ENCODE results near the gene COL4A3.

COL4A3 gene

GRCh38 chr2:227296671-227297405 is 132.4 kb downstream of the COL4A3 start:
- no peak for DNase-seq

GRCh38 chr2:227301523-227301922 is 137.1 kb downstream of the COL4A3 start:
- DNase-seq = no peak

- no peak for DNase-seq
Observed at GRCh38 chr2:227308784-227309183, 144.4 kb downstream of the COL4A3 start.

- no peak for DNase-seq
Observed at GRCh38 chr2:227310756-227311110, 146.3 kb downstream of the COL4A3 start.

GRCh38 chr2:227311861-227312506 is 147.6 kb downstream of the COL4A3 start:
- no peak for DNase-seq

DNA sequence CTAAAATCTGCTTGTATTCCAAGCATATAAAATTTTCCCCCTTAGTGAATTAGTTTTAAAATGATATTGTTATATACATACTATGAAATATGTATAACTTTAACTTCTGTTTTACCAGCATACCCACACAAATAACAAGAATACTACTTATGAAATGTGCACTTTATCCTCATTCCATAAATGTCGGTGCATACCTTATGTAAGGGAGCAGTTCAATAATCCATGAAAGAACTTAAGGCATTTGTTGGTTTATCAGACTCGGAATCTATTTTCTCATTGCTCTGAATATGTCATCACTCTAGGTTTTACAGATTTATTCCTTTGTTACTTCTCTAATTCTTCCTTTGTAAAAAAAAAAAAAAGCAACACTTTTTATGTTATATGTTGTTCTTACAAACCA is 148.2 kb downstream of the COL4A3 start:
- DNase-seq = no peak

GRCh38 chr2:227313310-227313709 is 148.9 kb downstream of the COL4A3 start:
- DNase-seq = no peak

- no peak for DNase-seq
Observed at GRCh38 chr2:227317834-227318233, 153.4 kb downstream of the COL4A3 start.

DNA sequence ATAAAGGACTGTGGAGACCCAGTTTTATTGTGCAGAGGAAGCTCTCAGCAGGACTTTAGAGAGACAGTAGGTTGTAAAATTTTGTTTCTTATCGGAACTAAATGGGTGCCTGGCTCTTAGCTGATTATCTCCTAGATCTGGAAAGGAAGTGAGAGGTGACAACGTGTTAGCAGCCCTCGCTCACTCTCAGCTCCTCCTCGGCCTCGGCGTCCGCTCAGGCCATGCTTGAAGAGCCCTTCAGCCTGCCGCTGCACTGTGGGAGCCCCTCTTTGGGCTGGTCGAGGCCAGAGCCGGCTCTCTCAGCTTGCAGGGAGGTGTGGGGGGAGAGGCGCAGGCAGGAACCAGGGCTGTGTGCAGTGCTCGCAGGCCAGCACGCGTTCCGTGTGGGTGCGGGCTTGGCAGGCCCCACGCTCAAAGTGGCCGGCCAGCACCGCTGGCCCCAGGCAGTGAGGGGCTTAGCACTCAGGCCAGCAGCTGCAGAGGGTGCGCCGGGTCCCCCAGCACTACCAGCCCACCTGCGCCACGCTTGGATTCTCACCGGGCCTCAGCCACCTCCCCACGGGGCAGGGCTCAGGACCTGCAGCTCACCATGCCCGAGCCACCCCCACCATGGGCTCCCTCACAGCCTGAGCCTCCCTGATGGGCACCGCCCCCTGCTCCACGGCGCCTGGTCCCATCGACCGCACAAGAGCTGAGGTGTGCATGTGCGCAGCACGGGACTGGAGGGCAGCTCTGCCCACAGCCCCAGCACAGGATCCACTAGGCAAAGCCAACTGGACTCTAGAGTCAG is 156.1 kb downstream of the COL4A3 start:
- no peak for DNase-seq

- DNase-seq = no peak
Observed at GRCh38 chr2:227322530-227323205, 158.2 kb downstream of the COL4A3 start.

GRCh38 chr2:227323818-227324217 is 159.4 kb downstream of the COL4A3 start:
- no peak for DNase-seq

GRCh38 chr2:227324642-227324994 is 160.2 kb downstream of the COL4A3 start:
- no peak for DNase-seq

DNA sequence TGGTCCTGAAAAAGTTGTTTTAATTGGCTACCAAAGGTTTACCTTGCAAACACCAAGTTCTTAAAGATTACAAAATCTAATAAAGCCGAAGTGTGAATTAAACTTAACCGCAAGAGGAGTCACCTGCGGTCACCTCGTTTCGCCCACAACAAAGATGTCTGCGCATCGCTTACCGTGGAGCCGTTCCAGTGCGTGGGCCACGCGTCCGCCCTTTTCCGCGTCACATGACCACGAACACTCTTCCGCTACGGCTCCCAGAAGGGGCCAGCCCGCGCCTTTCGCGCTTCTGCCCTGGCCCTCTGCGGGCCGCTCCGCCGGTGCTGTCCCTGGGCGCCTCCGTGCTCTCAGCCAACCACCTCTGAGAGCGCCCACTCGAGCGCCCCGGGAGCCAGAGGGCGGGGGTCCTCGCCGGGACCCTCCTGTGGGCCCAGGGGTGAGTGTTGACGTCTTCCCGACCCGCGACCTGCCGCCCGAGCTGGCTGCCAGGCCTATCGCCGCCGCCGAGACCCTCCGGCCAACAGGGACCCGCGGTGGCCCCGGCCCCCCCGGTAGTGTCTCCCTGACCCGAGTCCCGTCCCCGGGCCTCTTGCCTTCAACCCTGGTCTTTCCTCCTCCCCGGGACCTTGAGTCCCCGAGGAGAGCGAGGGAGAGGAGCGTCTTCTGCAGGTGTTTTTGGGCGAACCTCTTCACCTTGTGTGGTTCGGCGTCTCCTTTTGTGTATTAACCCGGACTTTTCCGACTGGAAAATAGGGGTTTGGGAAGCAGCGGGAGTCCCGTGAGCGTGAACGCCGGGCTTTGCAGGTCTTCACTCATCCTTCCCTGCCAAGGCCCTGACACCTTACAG is 160.8 kb downstream of the COL4A3 start, which contains the start of gene MFF:
TSS of gene MFF (plus strand) at position 257 of the 844 bp plus-strand sequence. CDS start 5,415 bp downstream, outside the sequence.
- peak; percentile 81 for DNase-seq

DNA sequence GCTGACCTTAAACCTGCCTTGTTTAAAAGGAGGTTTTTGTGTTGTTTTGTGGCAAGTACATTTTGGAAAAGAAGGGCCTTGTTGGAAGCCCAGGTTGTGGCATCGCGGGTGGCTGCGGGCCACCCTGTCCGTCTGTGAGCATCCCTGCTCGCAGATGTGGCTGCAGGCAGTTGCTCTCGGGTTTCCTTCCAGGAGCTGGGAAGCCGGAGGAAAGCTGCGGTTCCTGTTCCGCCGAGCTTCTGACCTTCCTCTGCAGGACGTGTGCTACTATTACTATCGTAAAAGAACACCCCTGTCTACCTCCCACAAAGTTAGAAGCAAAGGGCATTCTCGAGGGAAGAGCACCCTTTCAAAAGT is 161.4 kb downstream of the COL4A3 start:
- no peak for DNase-seq

DNA sequence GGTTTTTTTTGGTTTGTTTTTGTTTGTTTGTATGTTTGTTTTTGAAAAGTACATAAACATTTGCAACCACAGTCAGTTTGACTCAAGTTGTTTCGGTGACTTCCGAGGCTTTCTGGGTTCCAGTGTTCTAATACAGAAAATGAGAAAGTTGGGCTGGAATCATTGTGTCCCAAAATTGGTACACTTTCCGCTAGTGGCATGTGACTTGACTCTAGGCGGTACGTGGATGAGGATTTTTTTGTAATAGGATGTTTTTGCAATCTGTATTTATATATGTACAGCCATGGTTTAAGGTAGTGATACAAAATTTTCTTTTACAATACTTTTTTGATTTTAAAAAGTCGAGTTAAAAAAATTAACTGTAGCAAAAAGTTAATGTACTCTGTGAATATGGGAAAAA is 162.4 kb downstream of the COL4A3 start:
- no peak for DNase-seq

- DNase-seq = no peak
Observed at GRCh38 chr2:227335713-227336112, 171.3 kb downstream of the COL4A3 start.

GRCh38 chr2:227337442-227337841 is 173.0 kb downstream of the COL4A3 start:
- no peak for DNase-seq

DNA sequence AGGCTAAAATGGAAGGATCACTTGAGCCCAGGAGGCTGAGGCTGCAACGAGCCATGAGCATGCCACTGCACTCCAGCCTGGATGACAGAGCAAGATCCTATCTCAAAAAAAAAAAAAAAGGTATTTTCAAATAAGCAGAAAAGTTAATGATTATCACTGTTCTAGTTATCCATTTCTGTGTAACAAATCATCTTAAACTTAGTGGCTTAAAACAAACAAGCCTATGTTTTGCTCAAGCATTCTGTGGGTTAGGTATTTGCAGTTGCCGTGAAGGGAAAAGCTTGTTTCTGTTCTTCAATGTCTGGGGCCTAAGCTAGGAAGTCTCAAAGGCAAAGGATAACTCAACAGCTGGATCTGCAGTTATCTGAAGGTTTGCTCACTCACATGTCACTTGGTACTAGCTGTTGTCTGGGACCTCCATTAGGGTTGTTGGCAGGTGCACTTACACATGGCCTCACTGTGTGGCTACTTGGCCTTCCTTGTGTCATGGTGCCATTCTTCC is 174.7 kb downstream of the COL4A3 start:
- no peak for DNase-seq

- no peak for DNase-seq
Observed at GRCh38 chr2:227340106-227340505, 175.7 kb downstream of the COL4A3 start.

DNA sequence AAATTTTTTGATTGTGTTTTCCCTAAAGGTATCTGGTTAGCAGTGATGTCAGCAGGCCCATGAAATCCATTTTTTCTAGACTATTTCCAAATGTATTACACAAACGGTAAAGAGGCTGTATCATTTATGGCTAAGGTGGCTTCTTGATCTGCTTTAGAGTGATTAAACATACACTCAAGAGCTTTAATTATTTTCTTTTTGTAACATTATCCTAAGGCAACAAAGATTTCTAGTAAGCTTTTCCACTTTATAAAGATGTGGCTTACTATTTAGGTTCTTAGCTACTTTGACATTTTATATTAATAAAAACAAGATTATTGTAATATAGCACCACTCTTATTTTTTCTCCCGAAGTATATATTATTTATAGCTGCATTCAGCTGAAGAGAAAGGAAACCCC is 177.1 kb downstream of the COL4A3 start:
- DNase-seq = no peak

DNA sequence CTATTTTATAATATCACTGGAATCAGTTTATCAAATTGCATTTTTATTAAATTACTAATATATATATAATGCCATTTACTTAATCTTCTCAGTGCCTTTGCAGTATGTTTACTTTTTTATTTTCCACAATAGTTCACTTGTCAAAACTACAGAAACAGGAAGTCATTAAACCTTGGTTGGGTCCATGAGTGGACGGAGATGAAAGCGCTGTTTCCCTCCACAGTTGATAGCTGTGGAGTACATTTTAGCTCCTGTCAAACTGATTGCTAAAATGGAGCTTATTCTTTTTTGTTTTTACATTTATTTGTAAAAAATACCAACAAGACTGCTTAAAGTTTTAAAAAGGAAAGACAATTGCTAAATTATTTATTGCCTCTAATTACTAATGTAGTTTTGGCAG is 179.8 kb downstream of the COL4A3 start:
- no peak for DNase-seq

- no peak for DNase-seq
Observed at GRCh38 chr2:227347117-227347516, 182.7 kb downstream of the COL4A3 start.
